ENCODE measurements around the gene MIGA2. TPM values are rescaled to one million over a fixed set of nuclear protein-coding genes. Genes with fewer than 3 reads are reported as not detected.

Gene MIGA2
- total and polyA plus RNA-seq, 4 donors: 8.0 to 42.6 (median 16.9) TPM

DNA sequence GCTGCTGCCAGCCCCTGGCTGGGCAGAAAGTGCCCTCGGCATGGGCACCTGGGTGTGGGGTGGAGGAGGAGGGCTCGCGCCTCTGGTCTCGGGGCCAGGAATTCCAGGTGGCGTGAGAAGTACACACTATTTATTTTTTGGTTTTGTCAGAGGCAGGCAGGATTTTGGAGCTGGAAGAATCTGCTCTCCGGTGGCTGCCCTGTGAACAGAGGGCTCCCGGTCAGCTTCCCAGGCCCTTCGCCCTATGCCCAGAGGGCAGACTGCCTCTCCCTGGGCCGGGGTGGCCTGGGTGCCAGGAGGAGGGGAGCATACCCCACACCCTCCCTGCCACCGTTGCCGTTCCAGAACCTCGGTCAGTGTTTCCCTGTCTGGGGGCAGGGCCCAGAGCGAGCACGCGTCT lies 52.8 kb downstream of the MIGA2 start (continued):
- TF ChIP-seq TAF1 (conservative IDR thresholded peaks at IDR 0.05) (no peak), JUND (IDR thresholded peaks at IDR 0.05) (no peak)
- TF ChIP-seq, protein P1, sequence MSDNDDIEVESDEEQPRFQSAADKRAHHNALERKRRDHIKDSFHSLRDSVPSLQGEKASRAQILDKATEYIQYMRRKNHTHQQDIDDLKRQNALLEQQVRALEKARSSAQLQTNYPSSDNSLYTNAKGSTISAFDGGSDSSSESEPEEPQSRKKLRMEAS (IDR thresholded peaks at IDR 0.05): peak; percentile 44

DNA sequence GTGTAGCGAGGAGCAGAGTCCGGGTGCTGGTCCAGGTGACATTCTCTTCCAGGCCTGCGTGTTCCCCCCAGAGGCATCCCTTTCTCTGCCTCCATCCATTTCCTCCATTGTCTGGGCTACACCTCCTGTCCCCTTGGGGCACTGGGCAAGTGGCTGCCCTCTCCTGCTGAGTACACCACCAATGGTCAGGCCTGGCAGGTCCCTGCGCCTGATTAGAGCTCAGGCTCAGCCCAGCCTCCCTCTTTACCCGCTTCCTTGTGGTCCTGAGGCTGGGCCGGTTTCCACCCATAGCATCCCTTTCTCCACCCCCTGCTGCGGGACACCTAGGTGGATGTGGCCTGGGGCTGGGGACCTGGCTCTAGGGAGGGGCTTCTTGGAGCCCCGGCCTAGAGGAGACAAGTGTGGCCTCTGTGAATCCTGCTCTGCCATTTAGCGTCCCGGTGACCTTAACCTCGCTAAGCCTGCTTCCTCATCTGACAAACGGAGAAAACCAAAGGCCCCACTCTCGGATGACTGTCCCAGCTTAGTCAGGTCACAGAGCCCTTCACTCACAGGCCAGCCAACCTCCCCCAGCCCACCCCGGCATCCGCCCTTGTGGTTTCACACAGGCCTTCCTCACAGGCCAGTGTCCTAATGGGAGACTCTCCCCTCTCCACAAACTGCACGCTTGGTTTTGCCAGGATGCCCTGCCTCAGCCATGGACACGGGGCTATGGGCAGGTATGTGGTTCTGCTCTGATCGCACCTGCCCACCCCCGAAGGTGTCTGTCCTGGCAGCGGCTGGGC lies 57.4 kb downstream of the MIGA2 start:
- TF ChIP-seq, protein P1 (IDR thresholded peaks at IDR 0.05): no peak
- TF ChIP-seq EGR1 (IDR thresholded peaks at IDR 0.05; ENCODE audit: low read depth in 2 of 2): no peak
- TF ChIP-seq NR2F2 (IDR thresholded peaks at IDR 0.05): no peak
- no peak for TF ChIP-seq YY1 (IDR thresholded peaks at IDR 0.05)
- TF ChIP-seq, protein P2, sequence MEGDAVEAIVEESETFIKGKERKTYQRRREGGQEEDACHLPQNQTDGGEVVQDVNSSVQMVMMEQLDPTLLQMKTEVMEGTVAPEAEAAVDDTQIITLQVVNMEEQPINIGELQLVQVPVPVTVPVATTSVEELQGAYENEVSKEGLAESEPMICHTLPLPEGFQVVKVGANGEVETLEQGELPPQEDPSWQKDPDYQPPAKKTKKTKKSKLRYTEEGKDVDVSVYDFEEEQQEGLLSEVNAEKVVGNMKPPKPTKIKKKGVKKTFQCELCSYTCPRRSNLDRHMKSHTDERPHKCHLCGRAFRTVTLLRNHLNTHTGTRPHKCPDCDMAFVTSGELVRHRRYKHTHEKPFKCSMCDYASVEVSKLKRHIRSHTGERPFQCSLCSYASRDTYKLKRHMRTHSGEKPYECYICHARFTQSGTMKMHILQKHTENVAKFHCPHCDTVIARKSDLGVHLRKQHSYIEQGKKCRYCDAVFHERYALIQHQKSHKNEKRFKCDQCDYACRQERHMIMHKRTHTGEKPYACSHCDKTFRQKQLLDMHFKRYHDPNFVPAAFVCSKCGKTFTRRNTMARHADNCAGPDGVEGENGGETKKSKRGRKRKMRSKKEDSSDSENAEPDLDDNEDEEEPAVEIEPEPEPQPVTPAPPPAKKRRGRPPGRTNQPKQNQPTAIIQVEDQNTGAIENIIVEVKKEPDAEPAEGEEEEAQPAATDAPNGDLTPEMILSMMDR (IDR thresholded peaks at IDR 0.05; ENCODE audit: low read depth, low read length, missing input control): no peak
- TF ChIP-seq RAD21 (IDR thresholded peaks at IDR 0.05): no peak
- WGBS: 88% methylated on average over 20 of the region's 20 CpGs
- peak overlapping the region in 1 of 2 donors; percentile 25 for H3K27ac ChIP-seq (ENCODE audit: low read depth in 1 of 2, low read length in 2 of 2)
- no peak for DNase-seq (ENCODE audit: low spot score)
- H3K4me3 ChIP-seq (ENCODE audit: low read depth in 1 of 3, low read length in 3 of 3): no peak overlapping the region
- peaks cover 6 to 39% (median 26%) of the 10 kb centered on the region in 4 donors for H3K4me1 ChIP-seq (ENCODE audit: control insufficient read depth in 4 of 4, insufficient read depth in 4 of 4, low read length in 3 of 4)
- no peak overlapping the region for H3K9ac ChIP-seq (ENCODE audit: low read depth in 1 of 2, low read length in 2 of 2)
- H3K9me3 ChIP-seq (ENCODE audit: control insufficient read depth in 4 of 4, low read length in 3 of 4): no peaks in the 10 kb centered on the region
- H3K27me3 ChIP-seq (ENCODE audit: control insufficient read depth in 4 of 4, insufficient read depth in 4 of 4, low read length in 3 of 4): no peaks in the 10 kb centered on the region
- H3K36me3 ChIP-seq (ENCODE audit: control insufficient read depth in 4 of 4, insufficient read depth in 3 of 4, low read depth in 1 of 4, low read length in 3 of 4): peaks cover 8 to 26% (median 17%) of the 10 kb centered on the region in 4 donors

DNA sequence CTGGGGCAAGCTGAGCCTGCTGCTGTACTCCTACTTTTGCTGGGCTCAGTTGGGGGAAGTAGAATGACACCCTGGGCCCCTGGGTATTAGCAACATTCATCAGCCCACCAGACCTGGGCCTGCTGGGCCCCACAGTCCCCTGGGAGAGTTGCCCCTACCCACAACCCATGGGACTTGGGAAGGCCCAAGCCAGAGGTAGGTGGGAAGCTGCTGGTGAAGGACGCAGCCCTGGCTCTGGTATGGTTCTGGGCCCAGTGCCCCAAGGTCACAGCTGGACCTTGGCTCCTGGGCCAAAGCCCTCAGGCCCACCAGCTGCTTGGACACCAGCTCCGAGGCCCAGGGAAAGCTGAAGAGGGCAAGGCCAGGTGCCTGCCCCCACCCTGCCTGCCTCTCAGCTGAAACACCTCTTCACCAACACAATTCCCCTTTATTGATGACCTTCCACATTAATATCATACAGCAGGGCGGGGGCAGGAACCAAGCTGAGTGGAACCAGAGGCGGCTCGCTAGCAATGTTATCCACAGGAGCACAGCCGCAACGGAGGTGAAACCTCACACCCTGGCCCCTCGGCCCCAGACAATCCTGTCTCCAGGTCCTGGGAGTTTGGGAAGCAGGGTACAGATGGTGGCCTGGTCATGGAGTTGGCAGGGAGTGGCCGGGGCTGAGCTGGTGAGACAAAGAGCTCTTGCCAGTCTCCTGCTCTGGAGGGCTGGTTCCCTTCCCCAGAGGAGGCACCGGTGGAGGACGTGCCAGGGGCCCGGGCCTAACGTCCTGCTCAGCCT lies 58.2 kb downstream of the MIGA2 start:
- no peak for DNase-seq (ENCODE audit: low spot score)
- H3K9me3 ChIP-seq (ENCODE audit: control insufficient read depth in 4 of 4, low read length in 3 of 4): no peaks in the 10 kb centered on the region
- H3K4me1 ChIP-seq (ENCODE audit: control insufficient read depth in 4 of 4, insufficient read depth in 4 of 4, low read length in 3 of 4): peaks cover 2 to 31% (median 19%) of the 10 kb centered on the region in 4 donors
- H3K9ac ChIP-seq (ENCODE audit: low read depth in 1 of 2, low read length in 2 of 2): no peak overlapping the region
- H3K27me3 ChIP-seq (ENCODE audit: control insufficient read depth in 4 of 4, insufficient read depth in 4 of 4, low read length in 3 of 4): no peaks in the 10 kb centered on the region
- WGBS: 87% methylated on average over 13 of the region's 13 CpGs
- no peak for TF ChIP-seq FOXA1 (IDR thresholded peaks at IDR 0.05)
- peak in 1 of 2 donors; percentile 11 for TF ChIP-seq HNF4A (conservative IDR thresholded peaks at IDR 0.05)
- peak overlapping the region in 1 of 2 donors; percentile 25 for H3K27ac ChIP-seq (ENCODE audit: low read depth in 1 of 2, low read length in 2 of 2)
- H3K36me3 ChIP-seq (ENCODE audit: control insufficient read depth in 4 of 4, insufficient read depth in 3 of 4, low read depth in 1 of 4, low read length in 3 of 4): peaks cover 8 to 27% (median 18%) of the 10 kb centered on the region in 4 donors
- H3K4me3 ChIP-seq (ENCODE audit: low read depth in 1 of 3, low read length in 3 of 3): no peak overlapping the region

DNA sequence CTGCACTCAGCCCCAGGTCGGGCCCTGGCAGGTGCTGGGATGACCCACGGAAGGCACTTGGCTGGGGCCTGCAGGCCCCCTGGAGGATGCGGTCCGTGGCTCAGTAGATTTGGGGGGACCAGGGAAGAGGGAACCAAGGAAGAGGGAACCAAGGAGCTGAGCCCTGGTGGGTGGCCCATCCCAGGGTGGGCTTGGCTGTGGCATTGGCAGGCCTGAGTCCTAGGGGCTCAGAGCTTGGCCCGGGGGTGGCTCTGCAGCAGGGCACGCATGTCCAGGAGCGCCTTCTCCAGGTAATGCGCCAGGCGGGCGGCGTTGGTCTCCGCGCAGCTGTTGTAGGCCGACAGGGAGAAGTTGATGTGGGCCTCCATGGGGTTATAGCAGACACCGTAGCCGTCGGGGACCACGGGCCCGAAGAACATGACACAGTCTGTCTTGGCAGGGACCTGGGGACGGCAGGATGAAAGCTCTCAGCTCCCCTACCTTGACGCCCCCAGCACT lies 58.8 kb downstream of the MIGA2 start:
- DNase-seq (ENCODE audit: low spot score): no peak
- TF ChIP-seq, protein P3, sequence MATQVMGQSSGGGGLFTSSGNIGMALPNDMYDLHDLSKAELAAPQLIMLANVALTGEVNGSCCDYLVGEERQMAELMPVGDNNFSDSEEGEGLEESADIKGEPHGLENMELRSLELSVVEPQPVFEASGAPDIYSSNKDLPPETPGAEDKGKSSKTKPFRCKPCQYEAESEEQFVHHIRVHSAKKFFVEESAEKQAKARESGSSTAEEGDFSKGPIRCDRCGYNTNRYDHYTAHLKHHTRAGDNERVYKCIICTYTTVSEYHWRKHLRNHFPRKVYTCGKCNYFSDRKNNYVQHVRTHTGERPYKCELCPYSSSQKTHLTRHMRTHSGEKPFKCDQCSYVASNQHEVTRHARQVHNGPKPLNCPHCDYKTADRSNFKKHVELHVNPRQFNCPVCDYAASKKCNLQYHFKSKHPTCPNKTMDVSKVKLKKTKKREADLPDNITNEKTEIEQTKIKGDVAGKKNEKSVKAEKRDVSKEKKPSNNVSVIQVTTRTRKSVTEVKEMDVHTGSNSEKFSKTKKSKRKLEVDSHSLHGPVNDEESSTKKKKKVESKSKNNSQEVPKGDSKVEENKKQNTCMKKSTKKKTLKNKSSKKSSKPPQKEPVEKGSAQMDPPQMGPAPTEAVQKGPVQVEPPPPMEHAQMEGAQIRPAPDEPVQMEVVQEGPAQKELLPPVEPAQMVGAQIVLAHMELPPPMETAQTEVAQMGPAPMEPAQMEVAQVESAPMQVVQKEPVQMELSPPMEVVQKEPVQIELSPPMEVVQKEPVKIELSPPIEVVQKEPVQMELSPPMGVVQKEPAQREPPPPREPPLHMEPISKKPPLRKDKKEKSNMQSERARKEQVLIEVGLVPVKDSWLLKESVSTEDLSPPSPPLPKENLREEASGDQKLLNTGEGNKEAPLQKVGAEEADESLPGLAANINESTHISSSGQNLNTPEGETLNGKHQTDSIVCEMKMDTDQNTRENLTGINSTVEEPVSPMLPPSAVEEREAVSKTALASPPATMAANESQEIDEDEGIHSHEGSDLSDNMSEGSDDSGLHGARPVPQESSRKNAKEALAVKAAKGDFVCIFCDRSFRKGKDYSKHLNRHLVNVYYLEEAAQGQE (IDR thresholded peaks at IDR 0.05): no peak
- TF ChIP-seq YY1 (IDR thresholded peaks at IDR 0.05) (no peak), TAF1 (conservative IDR thresholded peaks at IDR 0.05) (no peak), RAD21 (IDR thresholded peaks at IDR 0.05) (no peak), HNF4G (IDR thresholded peaks at IDR 0.05) (no peak), NR2F2 (IDR thresholded peaks at IDR 0.05) (no peak), GABPA (IDR thresholded peaks at IDR 0.05 in 1 of 2, conservative IDR thresholded peaks at IDR 0.05 in 1 of 2) (no peak), EGR1 (IDR thresholded peaks at IDR 0.05; ENCODE audit: low read depth in 2 of 2) (no peak)
- TF ChIP-seq, protein P1 (IDR thresholded peaks at IDR 0.05): no peak
- TF ChIP-seq, protein P2 (IDR thresholded peaks at IDR 0.05; ENCODE audit: low read depth, low read length, missing input control): no peak

More for the DNA sequence above, 58.8 kb downstream of the MIGA2 start:
- H3K9me3 ChIP-seq (ENCODE audit: control insufficient read depth in 4 of 4, low read length in 3 of 4): no peaks in the 10 kb centered on the region
- peaks cover 8 to 33% (median 22%) of the 10 kb centered on the region in 4 donors for H3K36me3 ChIP-seq (ENCODE audit: control insufficient read depth in 4 of 4, insufficient read depth in 3 of 4, low read depth in 1 of 4, low read length in 3 of 4)
- no peaks in the 10 kb centered on the region for H3K27me3 ChIP-seq (ENCODE audit: control insufficient read depth in 4 of 4, insufficient read depth in 4 of 4, low read length in 3 of 4)
- 96% methylated on average over 21 of the region's 21 CpGs for WGBS
- H3K4me3 ChIP-seq (ENCODE audit: low read depth in 1 of 3, low read length in 3 of 3): no peak overlapping the region
- no peak overlapping the region for H3K27ac ChIP-seq (ENCODE audit: low read depth in 1 of 2, low read length in 2 of 2)
- H3K9ac ChIP-seq (ENCODE audit: low read depth in 1 of 2, low read length in 2 of 2): no peak overlapping the region
- peaks cover 0 to 25% (median 13%) of the 10 kb centered on the region in 4 donors for H3K4me1 ChIP-seq (ENCODE audit: control insufficient read depth in 4 of 4, insufficient read depth in 4 of 4, low read length in 3 of 4)
